ENCODE data around the gene SLC8A2.

The SLC8A2 gene

GRCh38 chr19:47378246-47378645, 93.4 kb downstream of the SLC8A2 start:
- no peak for DNase-seq (ENCODE audit: low spot score)
- Histone ChIP-seq H2BK12ac (ENCODE audit: low read length) (no peak overlapping the region), H2BK120ac (ENCODE audit: low read depth, low read length) (no peak overlapping the region), H3K27me3 (ENCODE audit: control insufficient read depth in 3 of 3, insufficient read depth in 3 of 3, low read depth in 1 of 3, low read length in 3 of 3) (no peaks in the 10 kb centered on the region), H4K91ac (ENCODE audit: low read depth, low read length, poor library complexity) (peak overlapping the region; percentile 72), H3K79me1 (ENCODE audit: low read depth, low read length) (peaks cover 9% of the 10 kb centered on the region), H3K9me3 (replicated peaks in 1 of 2; ENCODE audit: control insufficient read depth in 2 of 2, insufficient read depth in 1 of 2, low read depth in 1 of 2, low read length in 2 of 2) (no peaks in the 10 kb centered on the region), H3K4me1 (ENCODE audit: control insufficient read depth in 2 of 2, insufficient read depth in 1 of 2, low read depth in 1 of 2, low read length in 2 of 2) (no peaks in the 10 kb centered on the region), H4K8ac (ENCODE audit: low read depth, low read length) (no peak overlapping the region), H2AK5ac (ENCODE audit: low read depth, low read length) (no peak overlapping the region), H3K4me2 (ENCODE audit: insufficient read depth, low read length, poor library complexity, severe bottlenecking) (no peak overlapping the region), H2BK15ac (ENCODE audit: low read length) (no peak overlapping the region), H3K27ac (replicated peaks; ENCODE audit: low read length) (no peak overlapping the region), H3K9ac (ENCODE audit: low read depth, low read length, poor library complexity) (no peak overlapping the region), H3K23ac (ENCODE audit: low read depth, low read length, poor library complexity) (no peak overlapping the region), H2AFZ (ENCODE audit: low read length) (no peak overlapping the region), H2BK5ac (ENCODE audit: low read length) (no peak overlapping the region), H3K4me3 (ENCODE audit: low read length in 2 of 2) (no peak overlapping the region), H3K36me3 (replicated peaks in 1 of 2; ENCODE audit: control insufficient read depth in 2 of 2, insufficient read depth in 2 of 2, low read length in 2 of 2) (peaks cover 61 to 92% of the 10 kb centered on the region in 2 donors), H3K14ac (ENCODE audit: low read length) (no peak overlapping the region), H3K18ac (ENCODE audit: low read length) (no peak overlapping the region), H3K4ac (ENCODE audit: low read length) (no peak overlapping the region)
- no CpG with 5 or more reads among the region's 11 CpGs for WGBS, 2 donors (ENCODE audit: extremely low coverage in 2 of 2, insufficient read length in 2 of 2, insufficient replicate concordance in 1 of 2)

Data from neuronal stem cell (in vitro differentiated cells).